Measurements from ENCODE around the gene FOXF1. TPM values are rescaled to one million over a fixed set of nuclear protein-coding genes. Genes with fewer than 3 reads are reported as not detected.
A peak's percentile ranks its signal among the peaks of the same experiment; 100 is the strongest.

FOXF1 gene
- total and polyA plus RNA-seq, 2 donors (not counting 1 experiment from before 2014, with no cell fraction given): 14.0 to 31.5 TPM

- Histone ChIP-seq H3K27ac (ENCODE audit: insufficient read depth, low read length) (no peak overlapping the region), H3K4me1 (ENCODE audit: control insufficient read depth, extremely low read depth, insufficient read depth, low read length) (peaks cover 21% of the 10 kb centered on the region), H3K27me3 (ENCODE audit: control insufficient read depth, insufficient read depth, low read length) (no peaks in the 10 kb centered on the region), H4K20me1 (ENCODE audit: control insufficient read depth, extremely low read depth, insufficient read depth, low read length) (no peaks in the 10 kb centered on the region), H3K4me2 (ENCODE audit: extremely low read depth, insufficient read depth, low read length) (no peak overlapping the region), H3K9me3 (ENCODE audit: control insufficient read depth, insufficient read depth, low read depth, low read length) (no peaks in the 10 kb centered on the region), H3K4me3 (replicated peaks in 1 of 4; ENCODE audit: control extremely low read depth in 1 of 4, insufficient read depth in 1 of 4, low read depth in 3 of 4, low read length in 4 of 4) (no peak overlapping the region), H3K79me2 (ENCODE audit: control insufficient read depth, insufficient read depth, low read length) (no peaks in the 10 kb centered on the region), H3K36me3 (ENCODE audit: control insufficient read depth, insufficient read depth, low read length) (no peaks in the 10 kb centered on the region), H2AFZ (ENCODE audit: low read length) (no peak overlapping the region), H3K9ac (ENCODE audit: insufficient read depth, low read length) (no peak overlapping the region)
- DNase-seq (ENCODE audit: low read depth in 2 of 2): no peak
- no peak for TF ChIP-seq EZH2 (IDR thresholded peaks at IDR 0.05; ENCODE audit: low read length, missing control alignments)
- TF ChIP-seq, protein P1, sequence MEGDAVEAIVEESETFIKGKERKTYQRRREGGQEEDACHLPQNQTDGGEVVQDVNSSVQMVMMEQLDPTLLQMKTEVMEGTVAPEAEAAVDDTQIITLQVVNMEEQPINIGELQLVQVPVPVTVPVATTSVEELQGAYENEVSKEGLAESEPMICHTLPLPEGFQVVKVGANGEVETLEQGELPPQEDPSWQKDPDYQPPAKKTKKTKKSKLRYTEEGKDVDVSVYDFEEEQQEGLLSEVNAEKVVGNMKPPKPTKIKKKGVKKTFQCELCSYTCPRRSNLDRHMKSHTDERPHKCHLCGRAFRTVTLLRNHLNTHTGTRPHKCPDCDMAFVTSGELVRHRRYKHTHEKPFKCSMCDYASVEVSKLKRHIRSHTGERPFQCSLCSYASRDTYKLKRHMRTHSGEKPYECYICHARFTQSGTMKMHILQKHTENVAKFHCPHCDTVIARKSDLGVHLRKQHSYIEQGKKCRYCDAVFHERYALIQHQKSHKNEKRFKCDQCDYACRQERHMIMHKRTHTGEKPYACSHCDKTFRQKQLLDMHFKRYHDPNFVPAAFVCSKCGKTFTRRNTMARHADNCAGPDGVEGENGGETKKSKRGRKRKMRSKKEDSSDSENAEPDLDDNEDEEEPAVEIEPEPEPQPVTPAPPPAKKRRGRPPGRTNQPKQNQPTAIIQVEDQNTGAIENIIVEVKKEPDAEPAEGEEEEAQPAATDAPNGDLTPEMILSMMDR (conservative IDR thresholded peaks at IDR 0.05 in 1 of 2, IDR thresholded peaks at IDR 0.05 in 1 of 2; ENCODE audit: low read depth in 1 of 2, low read length in 2 of 2): no peak
These were observed 31.5 kb upstream of the FOXF1 start for GRCh38 chr16:86478779-86479178.

- no peak overlapping the region for H3K9ac ChIP-seq (ENCODE audit: insufficient read depth, low read length)
- H3K4me3 ChIP-seq (replicated peaks in 1 of 4; ENCODE audit: control extremely low read depth in 1 of 4, insufficient read depth in 1 of 4, low read depth in 3 of 4, low read length in 4 of 4): peak overlapping the region in 1 of 4 experiments; percentile 16
- H3K4me1 ChIP-seq (ENCODE audit: control insufficient read depth, extremely low read depth, insufficient read depth, low read length): peaks cover 21% of the 10 kb centered on the region
- TF ChIP-seq, protein P1 (conservative IDR thresholded peaks at IDR 0.05 in 1 of 2, IDR thresholded peaks at IDR 0.05 in 1 of 2; ENCODE audit: low read depth in 1 of 2, low read length in 2 of 2): no peak
- TF ChIP-seq EZH2 (IDR thresholded peaks at IDR 0.05; ENCODE audit: low read length, missing control alignments): no peak
- peak overlapping the region; percentile 43 for H3K27ac ChIP-seq (ENCODE audit: insufficient read depth, low read length)
- H3K27me3 ChIP-seq (ENCODE audit: control insufficient read depth, insufficient read depth, low read length): no peaks in the 10 kb centered on the region
- peak in 1 of 2 donors; percentile 92 for DNase-seq (ENCODE audit: low read depth in 2 of 2)
- no peaks in the 10 kb centered on the region for H3K79me2 ChIP-seq (ENCODE audit: control insufficient read depth, insufficient read depth, low read length)
- no peaks in the 10 kb centered on the region for H3K9me3 ChIP-seq (ENCODE audit: control insufficient read depth, insufficient read depth, low read depth, low read length)
- H3K4me2 ChIP-seq (ENCODE audit: extremely low read depth, insufficient read depth, low read length): peak overlapping the region; percentile 58
- H2AFZ ChIP-seq (ENCODE audit: low read length): no peak overlapping the region
- H3K36me3 ChIP-seq (ENCODE audit: control insufficient read depth, insufficient read depth, low read length): no peaks in the 10 kb centered on the region
- H4K20me1 ChIP-seq (ENCODE audit: control insufficient read depth, extremely low read depth, insufficient read depth, low read length): no peaks in the 10 kb centered on the region
These were observed 30.9 kb upstream of the FOXF1 start for GRCh38 chr16:86479419-86479818.

DNA sequence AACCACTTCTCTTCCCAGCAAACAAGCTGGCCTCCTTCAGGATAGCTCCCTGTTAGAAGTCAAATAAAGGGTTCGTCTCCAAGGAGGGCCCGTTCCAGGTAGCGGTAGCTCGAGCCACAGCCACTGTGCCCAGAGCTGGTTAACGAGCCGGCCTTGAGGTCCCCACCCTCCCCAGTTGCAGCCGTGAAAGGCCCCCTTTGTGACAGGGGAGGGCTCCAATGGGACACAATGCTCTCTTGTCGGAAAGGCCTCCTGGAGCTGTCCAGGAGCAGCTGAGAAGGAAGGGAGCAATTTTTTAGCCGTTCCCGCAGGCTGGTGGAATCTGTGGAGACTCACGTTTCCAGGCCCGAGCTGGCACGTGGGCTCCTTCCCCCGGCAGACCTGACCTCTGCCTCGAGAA lies 29.9 kb upstream of the FOXF1 start:
- Histone ChIP-seq H3K36me3 (ENCODE audit: control insufficient read depth, insufficient read depth, low read length) (no peaks in the 10 kb centered on the region), H3K27me3 (ENCODE audit: control insufficient read depth, insufficient read depth, low read length) (no peaks in the 10 kb centered on the region)

More for the DNA sequence above, 29.9 kb upstream of the FOXF1 start:
- H3K79me2 ChIP-seq (ENCODE audit: control insufficient read depth, insufficient read depth, low read length): no peaks in the 10 kb centered on the region
- H3K4me2 ChIP-seq (ENCODE audit: extremely low read depth, insufficient read depth, low read length): no peak overlapping the region
- DNase-seq (ENCODE audit: low read depth in 2 of 2): no peak
- H3K9me3 ChIP-seq (ENCODE audit: control insufficient read depth, insufficient read depth, low read depth, low read length): peaks cover 2% of the 10 kb centered on the region
- no peak overlapping the region for H2AFZ ChIP-seq (ENCODE audit: low read length)
- no peak overlapping the region for H3K4me3 ChIP-seq (replicated peaks in 1 of 4; ENCODE audit: control extremely low read depth in 1 of 4, insufficient read depth in 1 of 4, low read depth in 3 of 4, low read length in 4 of 4)
- peaks cover 21% of the 10 kb centered on the region for H3K4me1 ChIP-seq (ENCODE audit: control insufficient read depth, extremely low read depth, insufficient read depth, low read length)
- no peak overlapping the region for H3K9ac ChIP-seq (ENCODE audit: insufficient read depth, low read length)
- no peak for TF ChIP-seq EZH2 (IDR thresholded peaks at IDR 0.05; ENCODE audit: low read length, missing control alignments)
- TF ChIP-seq, protein P1 (conservative IDR thresholded peaks at IDR 0.05 in 1 of 2, IDR thresholded peaks at IDR 0.05 in 1 of 2; ENCODE audit: low read depth in 1 of 2, low read length in 2 of 2): no peak
- H4K20me1 ChIP-seq (ENCODE audit: control insufficient read depth, extremely low read depth, insufficient read depth, low read length): no peaks in the 10 kb centered on the region
- H3K27ac ChIP-seq (ENCODE audit: insufficient read depth, low read length): no peak overlapping the region
